SK-N-SH treated with all-trans-retinoic acid at 6 μM for 48 hours (cell line): ENCODE results near the gene SYCN.

ENCODE experiments used
- ARNTL ChIP-seq: fragments of 450-650 bp; formaldehyde crosslinking; IDR thresholded peaks from 2 replicates; pipeline ENCODE4 v1.5.0; 2020; ENCODE audit warnings: low read depth, mild to moderate bottlenecking, moderate library complexity, borderline replicate concordance
- BACH2 ChIP-seq: fragments of 250-450 bp; sonication (Bioruptor Pico); IDR thresholded peaks from 2 replicates; pipeline ENCODE4 v1.9.0; 2021; ENCODE audit warnings: mild to moderate bottlenecking, borderline replicate concordance
- CSDC2 ChIP-seq: fragments of 250-450 bp; sonication (Bioruptor Pico); IDR thresholded peaks from 2 replicates; pipeline ENCODE4 v1.5.0; 2020; ENCODE audit warnings: mild to moderate bottlenecking, moderate library complexity
- ESRRG ChIP-seq: fragments of 250-450 bp; sonication (Bioruptor Pico); IDR thresholded peaks from 2 replicates; pipeline ENCODE4 v1.6.1; 2021; ENCODE audit warnings: mild to moderate bottlenecking
- ISL1 ChIP-seq: fragments of 250-450 bp; sonication (Bioruptor Pico); IDR thresholded peaks from 2 replicates; pipeline ENCODE4 v2.1.2; 2022; ENCODE audit warnings: mild to moderate bottlenecking, moderate library complexity
- RARB ChIP-seq: fragments of 250-450 bp; sonication (Bioruptor Pico); IDR thresholded peaks from 2 replicates; pipeline ENCODE4 v1.8.0; 2021; ENCODE audit warnings: mild to moderate bottlenecking, moderate library complexity
- SNAI2 ChIP-seq: fragments of 250-450 bp; sonication (Bioruptor Pico); IDR thresholded peaks from 2 replicates; pipeline ENCODE4 v1.5.0; 2020; ENCODE audit warnings: mild to moderate bottlenecking, moderate library complexity
- TOX ChIP-seq: fragments of 250-450 bp; sonication (Bioruptor Pico); IDR thresholded peaks from 2 replicates; pipeline ENCODE4 v1.8.0; 2021; ENCODE audit warnings: mild to moderate bottlenecking, moderate library complexity, borderline replicate concordance
- ZC3H10 ChIP-seq: fragments of 250-450 bp; sonication (Bioruptor Pico); IDR thresholded peaks from 2 replicates; pipeline ENCODE4 v1.5.1; 2021; ENCODE audit warnings: mild to moderate bottlenecking, moderate library complexity
- ZFP30 ChIP-seq: fragments of 450-650 bp; formaldehyde crosslinking; IDR thresholded peaks from 2 replicates; pipeline ENCODE4 v1.5.0; 2022; ENCODE audit warnings: mild to moderate bottlenecking, moderate library complexity
- ZNF70 ChIP-seq: fragments of 450-650 bp; formaldehyde crosslinking; IDR thresholded peaks from 2 replicates; pipeline ENCODE4 v1.5.0; 2020; ENCODE audit warnings: mild to moderate bottlenecking, moderate library complexity
- TF ChIP-seq, protein P1 (sequence below): fragments of 250-450 bp; sonication (Bioruptor Pico); IDR thresholded peaks from 2 replicates; pipeline ENCODE4 v1.5.1; 2020; ENCODE audit warnings: low read depth, mild to moderate bottlenecking, moderate library complexity
- TF ChIP-seq, protein P2 (sequence below): fragments of 250-450 bp; sonication (Bioruptor Pico); IDR thresholded peaks from 2 replicates; pipeline ENCODE4 v1.8.0; 2021; ENCODE audit warnings: low read depth, mild to moderate bottlenecking, moderate library complexity, borderline replicate concordance
- TF ChIP-seq, protein P3 (sequence below): fragments of 250-450 bp; sonication (Bioruptor Pico); IDR thresholded peaks from 2 replicates; pipeline ENCODE4 v1.8.0; 2020; ENCODE audit warnings: mild to moderate bottlenecking, moderate library complexity, borderline replicate concordance

DNA sequence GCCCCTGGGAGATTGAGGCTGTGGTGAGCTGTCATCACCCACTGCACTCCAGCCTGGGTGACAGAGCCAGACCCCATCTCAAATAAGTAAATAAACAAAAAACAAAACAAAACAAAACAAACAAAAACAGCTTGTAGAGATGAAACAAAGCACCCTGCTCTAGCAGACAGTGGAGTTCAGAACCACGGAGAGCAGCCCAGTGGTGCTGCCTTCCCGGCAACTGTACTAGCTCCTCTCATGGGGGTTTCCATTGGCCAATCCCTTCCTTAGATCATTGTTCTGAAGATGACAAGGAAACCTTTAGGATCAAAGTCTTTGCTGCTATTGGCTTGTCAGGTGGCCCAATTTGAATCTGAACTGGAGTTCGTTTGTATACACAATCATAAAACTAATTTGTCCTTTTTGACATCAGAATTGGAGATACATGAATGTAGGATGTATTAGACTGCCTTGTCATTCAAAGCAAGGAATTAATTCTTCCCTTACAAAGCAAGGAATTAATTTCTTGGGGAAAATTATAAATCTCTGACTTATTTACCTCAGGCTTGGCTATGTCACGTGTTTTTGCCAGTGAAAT, 19.7 kb upstream of the SYCN start:
- TF ChIP-seq ZFP30 (CRISPR knock-in tag), result no peak
- TF ChIP-seq TOX (CRISPR knock-in tag), result no peak
- TF ChIP-seq ISL1 (CRISPR knock-in tag), result no peak
- TF ChIP-seq, protein P1, sequence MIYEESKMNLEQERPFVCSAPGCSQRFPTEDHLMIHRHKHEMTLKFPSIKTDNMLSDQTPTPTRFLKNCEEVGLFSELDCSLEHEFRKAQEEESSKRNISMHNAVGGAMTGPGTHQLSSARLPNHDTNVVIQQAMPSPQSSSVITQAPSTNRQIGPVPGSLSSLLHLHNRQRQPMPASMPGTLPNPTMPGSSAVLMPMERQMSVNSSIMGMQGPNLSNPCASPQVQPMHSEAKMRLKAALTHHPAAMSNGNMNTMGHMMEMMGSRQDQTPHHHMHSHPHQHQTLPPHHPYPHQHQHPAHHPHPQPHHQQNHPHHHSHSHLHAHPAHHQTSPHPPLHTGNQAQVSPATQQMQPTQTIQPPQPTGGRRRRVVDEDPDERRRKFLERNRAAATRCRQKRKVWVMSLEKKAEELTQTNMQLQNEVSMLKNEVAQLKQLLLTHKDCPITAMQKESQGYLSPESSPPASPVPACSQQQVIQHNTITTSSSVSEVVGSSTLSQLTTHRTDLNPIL, result no peak
- TF ChIP-seq ZC3H10 (CRISPR knock-in tag), result no peak
- no peak for TF ChIP-seq ESRRG (CRISPR knock-in tag)
- TF ChIP-seq BACH2 (CRISPR knock-in tag), result no peak
- TF ChIP-seq SNAI2 (CRISPR knock-in tag), result no peak
- TF ChIP-seq, protein P2, sequence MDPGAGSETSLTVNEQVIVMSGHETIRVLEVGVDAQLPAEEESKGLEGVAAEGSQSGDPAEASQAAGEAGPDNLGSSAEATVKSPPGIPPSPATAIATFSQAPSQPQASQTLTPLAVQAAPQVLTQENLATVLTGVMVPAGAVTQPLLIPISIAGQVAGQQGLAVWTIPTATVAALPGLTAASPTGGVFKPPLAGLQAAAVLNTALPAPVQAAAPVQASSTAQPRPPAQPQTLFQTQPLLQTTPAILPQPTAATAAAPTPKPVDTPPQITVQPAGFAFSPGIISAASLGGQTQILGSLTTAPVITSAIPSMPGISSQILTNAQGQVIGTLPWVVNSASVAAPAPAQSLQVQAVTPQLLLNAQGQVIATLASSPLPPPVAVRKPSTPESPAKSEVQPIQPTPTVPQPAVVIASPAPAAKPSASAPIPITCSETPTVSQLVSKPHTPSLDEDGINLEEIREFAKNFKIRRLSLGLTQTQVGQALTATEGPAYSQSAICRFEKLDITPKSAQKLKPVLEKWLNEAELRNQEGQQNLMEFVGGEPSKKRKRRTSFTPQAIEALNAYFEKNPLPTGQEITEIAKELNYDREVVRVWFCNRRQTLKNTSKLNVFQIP (CRISPR knock-in tag), result no peak
- no peak for TF ChIP-seq ARNTL (CRISPR knock-in tag)
- no peak for TF ChIP-seq ZNF70 (CRISPR knock-in tag)
- TF ChIP-seq RARB (CRISPR knock-in tag), result no peak
- TF ChIP-seq, protein P3, sequence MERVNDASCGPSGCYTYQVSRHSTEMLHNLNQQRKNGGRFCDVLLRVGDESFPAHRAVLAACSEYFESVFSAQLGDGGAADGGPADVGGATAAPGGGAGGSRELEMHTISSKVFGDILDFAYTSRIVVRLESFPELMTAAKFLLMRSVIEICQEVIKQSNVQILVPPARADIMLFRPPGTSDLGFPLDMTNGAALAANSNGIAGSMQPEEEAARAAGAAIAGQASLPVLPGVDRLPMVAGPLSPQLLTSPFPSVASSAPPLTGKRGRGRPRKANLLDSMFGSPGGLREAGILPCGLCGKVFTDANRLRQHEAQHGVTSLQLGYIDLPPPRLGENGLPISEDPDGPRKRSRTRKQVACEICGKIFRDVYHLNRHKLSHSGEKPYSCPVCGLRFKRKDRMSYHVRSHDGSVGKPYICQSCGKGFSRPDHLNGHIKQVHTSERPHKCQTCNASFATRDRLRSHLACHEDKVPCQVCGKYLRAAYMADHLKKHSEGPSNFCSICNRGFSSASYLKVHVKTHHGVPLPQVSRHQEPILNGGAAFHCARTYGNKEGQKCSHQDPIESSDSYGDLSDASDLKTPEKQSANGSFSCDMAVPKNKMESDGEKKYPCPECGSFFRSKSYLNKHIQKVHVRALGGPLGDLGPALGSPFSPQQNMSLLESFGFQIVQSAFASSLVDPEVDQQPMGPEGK (CRISPR knock-in tag), result no peak
- no peak for TF ChIP-seq CSDC2
